ENCODE data around the gene ITPRIP. TPM values are rescaled to one million over a fixed set of nuclear protein-coding genes. Genes with fewer than 3 reads are reported as not detected.

ITPRIP gene
- total RNA-seq, 4 donors from 2014 or later = 1.8 to 25.1 (median 6.6) TPM

DNA sequence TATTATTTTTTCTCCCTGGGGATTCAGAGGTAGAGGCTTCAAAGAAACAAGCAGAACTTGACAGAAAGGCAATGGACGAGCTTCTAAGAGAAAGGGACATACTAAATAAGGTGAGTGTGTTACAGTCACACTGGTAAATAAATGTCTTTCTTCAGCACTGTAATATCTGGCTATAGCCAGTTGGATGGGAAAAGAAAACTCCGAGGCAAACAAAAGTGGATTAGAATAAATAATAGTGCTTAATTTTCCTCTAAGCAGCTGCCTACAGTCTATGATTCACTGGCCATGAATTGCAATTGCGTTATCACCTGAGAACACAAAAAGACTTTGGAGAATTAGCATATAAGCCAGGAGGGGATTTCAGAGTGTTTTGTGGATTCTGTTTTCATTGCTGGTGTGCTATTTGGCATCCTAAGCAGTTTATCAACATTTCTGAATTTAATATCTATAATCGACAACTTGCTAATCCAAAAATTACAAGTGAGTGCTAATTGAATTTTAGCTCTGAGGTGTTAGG is 38.6 kb upstream of the ITPRIP start:
- Histone ChIP-seq H3K4me3 (no peak overlapping the region), H3K9me3 (peaks cover 0 to 7% of the 10 kb centered on the region in 2 donors)
- in situ Hi-C loops (cut with MboI; ENCODE audit: low pct_ligation_motif_present in 1 of 4, low pct_unique_long_range_greater_than_20kb in 1 of 4, low sequenced_read_pairs in 3 of 4) = no loop called here

DNA sequence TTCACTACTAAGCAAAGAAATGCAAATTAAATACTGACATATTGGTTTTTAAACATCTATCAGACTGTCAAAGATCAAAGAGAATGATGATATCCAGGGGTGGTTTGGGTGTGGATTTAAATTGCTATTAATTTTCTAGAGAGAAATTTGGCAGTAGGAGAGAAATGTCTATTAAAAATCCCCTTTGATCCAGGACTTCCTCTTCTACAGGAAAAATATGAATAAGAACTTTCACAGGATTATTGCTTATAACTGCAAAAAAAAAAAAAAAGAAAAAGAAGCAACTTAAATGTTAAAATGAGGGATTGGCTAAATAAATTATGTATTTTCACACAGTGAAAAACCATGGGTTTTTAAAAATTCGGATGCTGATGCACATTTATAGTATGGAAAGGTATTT is 36.3 kb upstream of the ITPRIP start:
- in situ Hi-C loops (cut with MboI; ENCODE audit: low pct_ligation_motif_present in 1 of 4, low pct_unique_long_range_greater_than_20kb in 1 of 4, low sequenced_read_pairs in 3 of 4) = no loop called here
- WGBS, 2 donors (ENCODE audit: low coverage in 1 of 2) = 63 to 91% methylated on average over 1 of the region's 1 CpG

More for the DNA sequence above, 38.6 kb upstream of the ITPRIP start:
- Histone ChIP-seq H3K27me3 (peaks cover 12% of the 10 kb centered on the region), H3K36me3 (no peaks in the 10 kb centered on the region), H3K27ac (no peak overlapping the region), H3K4me1 (no peaks in the 10 kb centered on the region)
- 67 to 68% methylated on average over 4 of the region's 4 CpGs for WGBS, 2 donors (ENCODE audit: low coverage in 1 of 2)
- TF ChIP-seq POLR2AphosphoS5 (IDR thresholded peaks at IDR 0.05) = no peak
- no peak for TF ChIP-seq POLR2A (IDR thresholded peaks at IDR 0.05)
- TF ChIP-seq, protein P1, sequence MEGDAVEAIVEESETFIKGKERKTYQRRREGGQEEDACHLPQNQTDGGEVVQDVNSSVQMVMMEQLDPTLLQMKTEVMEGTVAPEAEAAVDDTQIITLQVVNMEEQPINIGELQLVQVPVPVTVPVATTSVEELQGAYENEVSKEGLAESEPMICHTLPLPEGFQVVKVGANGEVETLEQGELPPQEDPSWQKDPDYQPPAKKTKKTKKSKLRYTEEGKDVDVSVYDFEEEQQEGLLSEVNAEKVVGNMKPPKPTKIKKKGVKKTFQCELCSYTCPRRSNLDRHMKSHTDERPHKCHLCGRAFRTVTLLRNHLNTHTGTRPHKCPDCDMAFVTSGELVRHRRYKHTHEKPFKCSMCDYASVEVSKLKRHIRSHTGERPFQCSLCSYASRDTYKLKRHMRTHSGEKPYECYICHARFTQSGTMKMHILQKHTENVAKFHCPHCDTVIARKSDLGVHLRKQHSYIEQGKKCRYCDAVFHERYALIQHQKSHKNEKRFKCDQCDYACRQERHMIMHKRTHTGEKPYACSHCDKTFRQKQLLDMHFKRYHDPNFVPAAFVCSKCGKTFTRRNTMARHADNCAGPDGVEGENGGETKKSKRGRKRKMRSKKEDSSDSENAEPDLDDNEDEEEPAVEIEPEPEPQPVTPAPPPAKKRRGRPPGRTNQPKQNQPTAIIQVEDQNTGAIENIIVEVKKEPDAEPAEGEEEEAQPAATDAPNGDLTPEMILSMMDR (IDR thresholded peaks at IDR 0.05) = no peak
- no peak for TF ChIP-seq EP300 (IDR thresholded peaks at IDR 0.05; ENCODE audit: low read depth)
- intact Hi-C loops (cut with DNase I; ENCODE audit: low total_unique reads) = no loop called here
- no peak for DNase-seq

DNA sequence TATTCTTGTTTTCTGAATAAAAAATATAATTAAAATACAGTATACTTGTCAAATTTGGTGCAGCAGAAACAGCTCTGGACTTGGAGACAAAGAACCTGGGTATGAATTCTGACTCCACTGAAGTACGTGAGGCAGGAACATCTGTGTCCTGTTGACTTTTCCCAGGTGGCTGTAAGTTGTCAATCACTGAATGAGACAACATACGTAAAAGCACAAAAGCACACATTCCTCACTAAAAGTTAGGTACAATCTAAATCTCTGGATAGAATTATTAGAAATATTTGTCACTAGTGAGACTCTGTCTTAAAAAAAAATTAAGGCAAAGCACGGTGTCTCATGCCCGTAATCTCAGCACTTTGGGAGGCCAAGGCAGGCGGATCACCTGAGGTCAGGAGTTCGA is 33.5 kb upstream of the ITPRIP start:
- in situ Hi-C loops (cut with MboI; ENCODE audit: low pct_ligation_motif_present in 1 of 4, low pct_unique_long_range_greater_than_20kb in 1 of 4, low sequenced_read_pairs in 3 of 4) (no loop called here), intact Hi-C loops (cut with DNase I; ENCODE audit: low total_unique reads) (no loop called here)
- TF ChIP-seq, protein P1 (IDR thresholded peaks at IDR 0.05) = no peak
- no peak for TF ChIP-seq EP300 (IDR thresholded peaks at IDR 0.05; ENCODE audit: low read depth)
- TF ChIP-seq POLR2A (IDR thresholded peaks at IDR 0.05) = no peak
- TF ChIP-seq POLR2AphosphoS5 (IDR thresholded peaks at IDR 0.05) = no peak
- Histone ChIP-seq H3K4me3 (no peak overlapping the region), H3K36me3 (no peaks in the 10 kb centered on the region), H3K27me3 (peaks cover 9% of the 10 kb centered on the region), H3K9me3 (peaks cover 0 to 7% of the 10 kb centered on the region in 2 donors), H3K4me1 (no peaks in the 10 kb centered on the region), H3K27ac (no peak overlapping the region)
- DNase-seq = no peak
- WGBS, 2 donors (ENCODE audit: low coverage in 1 of 2) = 77 to 87% methylated on average over 6 of the region's 6 CpGs

More for the DNA sequence above, 36.3 kb upstream of the ITPRIP start:
- H3K9me3 ChIP-seq = peaks cover 0 to 7% of the 10 kb centered on the region in 2 donors
- peaks cover 12% of the 10 kb centered on the region for H3K27me3 ChIP-seq
- H3K27ac ChIP-seq = no peak overlapping the region
- no peaks in the 10 kb centered on the region for H3K4me1 ChIP-seq
- no peaks in the 10 kb centered on the region for H3K36me3 ChIP-seq
- TF ChIP-seq POLR2A (IDR thresholded peaks at IDR 0.05) = no peak
- TF ChIP-seq POLR2AphosphoS5 (IDR thresholded peaks at IDR 0.05) = no peak
- TF ChIP-seq, protein P1 (IDR thresholded peaks at IDR 0.05) = no peak
- TF ChIP-seq EP300 (IDR thresholded peaks at IDR 0.05; ENCODE audit: low read depth) = no peak
- intact Hi-C loops (cut with DNase I; ENCODE audit: low total_unique reads) = no loop called here
- H3K4me3 ChIP-seq = no peak overlapping the region
- no peak for DNase-seq

DNA sequence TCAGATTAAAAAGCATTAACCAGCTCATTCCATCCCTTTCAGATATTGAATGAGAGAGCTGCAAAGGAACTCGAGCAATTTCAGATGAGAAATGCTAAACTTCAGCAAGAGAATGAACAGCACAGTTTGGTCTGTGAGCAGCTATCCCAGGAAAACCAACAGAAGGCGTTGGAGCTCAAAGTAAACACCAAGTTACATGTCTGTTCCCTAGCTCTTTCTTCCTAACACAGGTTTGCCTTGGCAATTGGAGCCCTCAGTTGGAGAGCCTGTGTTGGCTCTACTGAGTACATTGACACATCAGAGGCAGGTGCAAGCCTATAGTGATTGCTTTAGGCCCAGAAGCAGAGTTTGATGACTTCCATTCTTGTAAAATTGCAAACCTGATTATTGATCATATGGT is 30.1 kb upstream of the ITPRIP start:
- Histone ChIP-seq H3K4me1 (no peaks in the 10 kb centered on the region), H3K27ac (no peak overlapping the region), H3K9me3 (peaks cover 0 to 7% of the 10 kb centered on the region in 2 donors), H3K4me3 (no peak overlapping the region), H3K27me3 (no peaks in the 10 kb centered on the region), H3K36me3 (no peaks in the 10 kb centered on the region)
- in situ Hi-C loops (cut with MboI; ENCODE audit: low pct_ligation_motif_present in 1 of 4, low pct_unique_long_range_greater_than_20kb in 1 of 4, low sequenced_read_pairs in 3 of 4) = no loop called here
- intact Hi-C loops (cut with DNase I; ENCODE audit: low total_unique reads) = no loop called here
- TF ChIP-seq POLR2AphosphoS5 (IDR thresholded peaks at IDR 0.05) (no peak), POLR2A (IDR thresholded peaks at IDR 0.05) (no peak)
- TF ChIP-seq, protein P1 (IDR thresholded peaks at IDR 0.05) = no peak
- no peak for DNase-seq
- WGBS, 2 donors (ENCODE audit: low coverage in 1 of 2) = 43 to 50% methylated on average over 2 of the region's 2 CpGs
